SU-DHL-6 (cell line): ENCODE data around the gene TBL2.

ENCODE experiments used
- EZH2phosphoT487 ChIP-seq: fragments of 200-600 bp; sonication (generic), shearing (Covaris generic); conservative IDR thresholded peaks from 2 replicates; pipeline ENCODE4 v1.6.1; 2018; ENCODE audit warnings: mild to moderate bottlenecking, antibody characterized with exemption, low read length, moderate library complexity, mixed read lengths
- TF ChIP-seq, protein P1 (sequence below): fragments of 200-600 bp; sonication (generic); IDR thresholded peaks from one replicate; pipeline ENCODE4 v1.5.1; 2017; ENCODE audit warnings: antibody characterized with exemption, mild to moderate bottlenecking, low read length, moderate library complexity; ENCODE audit not compliant: insufficient read depth, poor library complexity, severe bottlenecking

DNA sequence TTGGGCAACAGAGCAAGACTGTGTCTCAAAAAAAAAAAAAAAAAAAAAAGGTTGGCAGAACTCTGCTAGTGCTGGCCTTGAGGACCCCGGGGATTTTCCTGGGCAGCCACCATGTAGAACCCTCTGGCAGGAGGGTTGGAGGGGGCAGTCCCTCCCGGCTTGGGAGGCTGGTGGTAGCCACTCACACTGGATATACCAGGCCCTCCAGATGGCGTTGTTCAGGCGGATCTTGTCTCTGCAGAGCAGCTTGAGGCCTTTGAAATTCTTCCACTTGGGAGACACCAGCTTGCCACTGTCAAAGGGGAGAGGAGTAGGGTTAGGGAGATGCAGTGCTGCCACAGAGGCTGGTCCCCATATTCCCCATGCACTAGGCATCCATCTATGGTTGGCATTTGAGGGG lies 37.5 kb upstream of the TBL2 start:
- TF ChIP-seq, protein P1, sequence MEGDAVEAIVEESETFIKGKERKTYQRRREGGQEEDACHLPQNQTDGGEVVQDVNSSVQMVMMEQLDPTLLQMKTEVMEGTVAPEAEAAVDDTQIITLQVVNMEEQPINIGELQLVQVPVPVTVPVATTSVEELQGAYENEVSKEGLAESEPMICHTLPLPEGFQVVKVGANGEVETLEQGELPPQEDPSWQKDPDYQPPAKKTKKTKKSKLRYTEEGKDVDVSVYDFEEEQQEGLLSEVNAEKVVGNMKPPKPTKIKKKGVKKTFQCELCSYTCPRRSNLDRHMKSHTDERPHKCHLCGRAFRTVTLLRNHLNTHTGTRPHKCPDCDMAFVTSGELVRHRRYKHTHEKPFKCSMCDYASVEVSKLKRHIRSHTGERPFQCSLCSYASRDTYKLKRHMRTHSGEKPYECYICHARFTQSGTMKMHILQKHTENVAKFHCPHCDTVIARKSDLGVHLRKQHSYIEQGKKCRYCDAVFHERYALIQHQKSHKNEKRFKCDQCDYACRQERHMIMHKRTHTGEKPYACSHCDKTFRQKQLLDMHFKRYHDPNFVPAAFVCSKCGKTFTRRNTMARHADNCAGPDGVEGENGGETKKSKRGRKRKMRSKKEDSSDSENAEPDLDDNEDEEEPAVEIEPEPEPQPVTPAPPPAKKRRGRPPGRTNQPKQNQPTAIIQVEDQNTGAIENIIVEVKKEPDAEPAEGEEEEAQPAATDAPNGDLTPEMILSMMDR: no peak
- no peak for TF ChIP-seq EZH2phosphoT487
